ENCODE data around the gene PFN1. TPM values are rescaled to one million over a fixed set of nuclear protein-coding genes. Genes with fewer than 3 reads are reported as not detected.

PFN1 gene
- total and polyA plus RNA-seq, 10 of the 15 experiments (the other 5 are each of a cell fraction or from before 2014, with no cell fraction given): 154 to 3,892 (median 1,918) TPM

DNA sequence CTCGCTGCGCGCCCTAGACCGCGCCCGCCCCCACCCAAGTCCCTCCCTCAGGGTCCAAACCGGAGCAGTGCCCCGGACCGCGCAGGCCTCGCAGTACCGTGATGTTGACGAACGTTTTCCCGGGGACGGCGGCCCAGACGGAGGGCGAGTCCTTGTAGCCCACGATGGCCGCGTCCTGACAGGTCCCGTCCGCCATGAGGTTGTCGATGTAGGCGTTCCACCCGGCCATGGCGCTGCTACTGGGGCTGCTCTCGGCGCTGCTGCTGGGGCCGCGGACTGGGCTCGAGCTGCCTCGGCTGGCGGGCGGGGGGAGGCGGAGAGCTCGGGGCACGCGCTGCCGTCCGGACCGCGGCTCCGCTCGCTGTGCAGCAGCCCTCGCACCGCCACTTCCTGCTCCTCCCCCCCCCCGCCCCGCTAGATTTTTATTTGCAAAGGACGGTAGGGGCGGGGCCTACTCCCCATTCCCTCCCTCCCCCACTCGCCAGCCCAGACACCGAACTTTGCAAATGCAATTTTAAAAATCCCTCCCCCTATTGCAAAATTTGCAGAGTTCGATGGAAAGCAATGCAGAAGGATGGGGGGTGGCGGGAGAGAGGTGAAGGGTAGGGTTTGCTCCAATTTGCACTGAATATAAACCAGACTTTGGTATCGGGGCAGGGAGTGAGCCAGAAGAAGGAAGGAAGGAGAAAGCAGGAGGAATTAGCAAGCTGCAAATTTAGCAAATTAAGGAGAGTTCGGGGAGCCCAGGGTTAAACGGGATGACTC is at the start of gene PFN1 (continued):
- TF ChIP-seq RBBP5 (conservative IDR thresholded peaks at IDR 0.05): 0 out of 2 replicates have a peak, but pooled peaks have one; percentile 6
- peak; percentile 86 for TF ChIP-seq POLR2AphosphoS5 (IDR thresholded peaks at IDR 0.05; ENCODE audit: low read length)
- no peak for TF ChIP-seq ATF2 (IDR thresholded peaks at IDR 0.05; ENCODE audit: low read length)
- peak; percentile 75 for TF ChIP-seq NKRF (conservative IDR thresholded peaks at IDR 0.05)
- TF ChIP-seq EP300 (IDR thresholded peaks at IDR 0.05; ENCODE audit: borderline replicate concordance in 1 of 2, control insufficient read depth in 1 of 2, low read depth in 2 of 2, low read length in 2 of 2): peak in 1 of 2 experiments; percentile 19; a peak in 1 of 4 replicates
- 0 out of 2 replicates have a peak, but pooled peaks have one; percentile 7 for TF ChIP-seq NFYB (IDR thresholded peaks at IDR 0.05; ENCODE audit: insufficient read depth, low read depth, low read length)
- TF ChIP-seq CHD1 (IDR thresholded peaks at IDR 0.05; ENCODE audit: low read depth, low read length): peak; percentile 80; the same call in 1 of the 2 replicates
- TF ChIP-seq ZBED1 (IDR thresholded peaks at IDR 0.05; ENCODE audit: borderline replicate concordance): peak; percentile 49; the same call in 1 of the 2 replicates
- peak; percentile 66; the same call in 1 of the 2 replicates for TF ChIP-seq ZNF687 (IDR thresholded peaks at IDR 0.05)
- TF ChIP-seq MTA2 (IDR thresholded peaks at IDR 0.05; ENCODE audit: low read depth): peak; percentile 41; the same call in 1 of the 2 replicates
- TF ChIP-seq TAF1 (IDR thresholded peaks at IDR 0.05; ENCODE audit: borderline replicate concordance, low read depth, low read length): peak; percentile 89
- peak; percentile 33; the same call in 1 of the 2 replicates for TF ChIP-seq ZBTB40 (IDR thresholded peaks at IDR 0.05; ENCODE audit: borderline replicate concordance)
- TF ChIP-seq MTA3 (IDR thresholded peaks at IDR 0.05; ENCODE audit: borderline replicate concordance, low read length): no peak

All from GM12878 (cell line).